KMS-11 (cell line): ENCODE measurements around the gene MRPL4.

Experiments
- H2AFZ ChIP-seq: fragments of 200-600 bp; sonication (generic); 2 replicates; pipeline ENCODE4 v1.6.1; 2016; ENCODE audit warnings: antibody characterized with exemption, mixed run types, low read depth
- H3K27ac ChIP-seq: fragments of 200-600 bp; sonication (generic); 2 replicates; pipeline ENCODE4 v1.6.1; 2016; ENCODE audit warnings: mild to moderate bottlenecking, mixed run types
- H3K27me3 ChIP-seq: fragments of 200-600 bp; sonication (generic); 2 replicates; pipeline ENCODE4 v1.6.1; 2017; ENCODE audit warnings: mild to moderate bottlenecking, low read depth, mixed run types, moderate library complexity; ENCODE audit not compliant: insufficient read depth
- H3K36me3 ChIP-seq: fragments of 200-600 bp; sonication (generic); 2 replicates; pipeline ENCODE4 v1.6.1; 2017; ENCODE audit warnings: mild to moderate bottlenecking, mixed run types; ENCODE audit not compliant: insufficient read depth
- H3K4me1 ChIP-seq: fragments of 200-600 bp; sonication (generic); 2 replicates; pipeline ENCODE4 v1.6.1; 2016; ENCODE audit warnings: mild to moderate bottlenecking, low read depth, mixed run types; ENCODE audit not compliant: poor library complexity, severe bottlenecking
- H3K4me2 ChIP-seq: fragments of 200-600 bp; sonication (generic); 2 replicates; pipeline ENCODE4 v1.7.0; 2016; ENCODE audit warnings: mild to moderate bottlenecking, mixed run types
- H3K4me3 ChIP-seq: fragments of 200-600 bp; sonication (generic); IDR thresholded peaks from 2 replicates; pipeline ENCODE4 v1.6.1; 2017; ENCODE audit warnings: low read depth, low read length, mixed read lengths; ENCODE audit not compliant: insufficient read depth
- H3K79me2 ChIP-seq: fragments of 200-600 bp; sonication (generic); 2 replicates; pipeline ENCODE4 v1.6.1; 2016; ENCODE audit warnings: low read depth, mixed run types; ENCODE audit not compliant: insufficient read depth
- H3K9ac ChIP-seq: fragments of 200-600 bp; sonication (generic); 2 replicates; pipeline ENCODE4 v1.6.1; 2016; ENCODE audit warnings: mild to moderate bottlenecking, mixed run types
- H4K20me1 ChIP-seq: fragments of 200-600 bp; sonication (generic); 2 replicates; pipeline ENCODE4 v1.6.1; 2016; ENCODE audit warnings: mild to moderate bottlenecking, mixed run types; ENCODE audit not compliant: insufficient read depth
- CTCF ChIP-seq: fragments of 200-600 bp; sonication (generic); conservative IDR thresholded peaks from 2 replicates; pipeline ENCODE4 v1.6.1; 2017; ENCODE audit warnings: low read depth, mild to moderate bottlenecking, antibody characterized with exemption, low read length, moderate library complexity, mixed read lengths

MRPL4 gene

GRCh38 chr19:10295847-10296591 lies 44.0 kb downstream of the MRPL4 start:
- H3K9ac ChIP-seq, result no peak overlapping the region
- no peak overlapping the region for H3K27ac ChIP-seq
- peaks cover 12% of the 10 kb centered on the region; the same call in 1 of the 2 replicates for H3K27me3 ChIP-seq

GRCh38 chr19:10299545-10300458 lies 47.8 kb downstream of the MRPL4 start:
- H3K27ac ChIP-seq, result no peak overlapping the region
- H2AFZ ChIP-seq, result 0 out of 2 replicates have a peak overlapping the region, but pooled peaks have one; percentile 6
- no peak for TF ChIP-seq CTCF
- no peaks in the 10 kb centered on the region for H3K36me3 ChIP-seq
- no peak overlapping the region for H3K4me2 ChIP-seq
- H4K20me1 ChIP-seq, result no peaks in the 10 kb centered on the region
- peaks cover 4% of the 10 kb centered on the region; the same call in 1 of the 2 replicates for H3K27me3 ChIP-seq
- no peaks in the 10 kb centered on the region for H3K79me2 ChIP-seq
- H3K4me1 ChIP-seq, result peaks cover 8% of the 10 kb centered on the region
- H3K9ac ChIP-seq, result no peak overlapping the region
- H3K4me3 ChIP-seq, result no peak overlapping the region

More at GRCh38 chr19:10295847-10296591, 44.0 kb downstream of the MRPL4 start:
- Histone ChIP-seq H4K20me1 (no peaks in the 10 kb centered on the region), H2AFZ (peak overlapping the region; percentile 93), H3K4me1 (peaks cover 19% of the 10 kb centered on the region), H3K79me2 (no peaks in the 10 kb centered on the region), H3K4me2 (peak overlapping the region; percentile 77), H3K4me3 (no peak overlapping the region), H3K36me3 (no peaks in the 10 kb centered on the region)
- TF ChIP-seq CTCF, result no peak

GRCh38 chr19:10305139-10305806 lies 53.3 kb downstream of the MRPL4 start:
- Histone ChIP-seq H4K20me1 (no peaks in the 10 kb centered on the region), H3K27ac (no peak overlapping the region), H3K4me2 (no peak overlapping the region), H3K79me2 (no peaks in the 10 kb centered on the region), H3K4me1 (no peaks in the 10 kb centered on the region), H2AFZ (no peak overlapping the region), H3K36me3 (no peaks in the 10 kb centered on the region), H3K27me3 (peaks cover 4% of the 10 kb centered on the region; the same call in 1 of the 2 replicates), H3K9ac (no peak overlapping the region), H3K4me3 (no peak overlapping the region)
- no peak for TF ChIP-seq CTCF

- Histone ChIP-seq H3K27me3 (peaks cover 4% of the 10 kb centered on the region; the same call in 1 of the 2 replicates), H3K36me3 (no peaks in the 10 kb centered on the region), H3K27ac (no peak overlapping the region), H3K4me2 (no peak overlapping the region), H4K20me1 (no peaks in the 10 kb centered on the region), H3K4me1 (no peaks in the 10 kb centered on the region), H2AFZ (no peak overlapping the region), H3K79me2 (no peaks in the 10 kb centered on the region), H3K9ac (no peak overlapping the region), H3K4me3 (no peak overlapping the region)
- no peak for TF ChIP-seq CTCF
Observed at GRCh38 chr19:10306327-10306726, 54.3 kb downstream of the MRPL4 start.
